NT2/D1 (cell line): Measurements from ENCODE around the gene HOXD11.

Experiments
- SUZ12 ChIP-seq: IDR thresholded peaks from 2 replicates; pipeline ENCODE4 v1.6.1; 2011; ENCODE audit not compliant: insufficient read length, insufficient read depth; ENCODE audit errors: extremely low read depth
- YY1 ChIP-seq: IDR thresholded peaks from 2 replicates; pipeline ENCODE4 v1.6.1; 2011; ENCODE audit not compliant: insufficient read length, insufficient read depth
- ZNF274 ChIP-seq: IDR thresholded peaks from 2 replicates; pipeline ENCODE4 v1.6.1; 2011; ENCODE audit warnings: mild to moderate bottlenecking, low read depth, low read length

DNA sequence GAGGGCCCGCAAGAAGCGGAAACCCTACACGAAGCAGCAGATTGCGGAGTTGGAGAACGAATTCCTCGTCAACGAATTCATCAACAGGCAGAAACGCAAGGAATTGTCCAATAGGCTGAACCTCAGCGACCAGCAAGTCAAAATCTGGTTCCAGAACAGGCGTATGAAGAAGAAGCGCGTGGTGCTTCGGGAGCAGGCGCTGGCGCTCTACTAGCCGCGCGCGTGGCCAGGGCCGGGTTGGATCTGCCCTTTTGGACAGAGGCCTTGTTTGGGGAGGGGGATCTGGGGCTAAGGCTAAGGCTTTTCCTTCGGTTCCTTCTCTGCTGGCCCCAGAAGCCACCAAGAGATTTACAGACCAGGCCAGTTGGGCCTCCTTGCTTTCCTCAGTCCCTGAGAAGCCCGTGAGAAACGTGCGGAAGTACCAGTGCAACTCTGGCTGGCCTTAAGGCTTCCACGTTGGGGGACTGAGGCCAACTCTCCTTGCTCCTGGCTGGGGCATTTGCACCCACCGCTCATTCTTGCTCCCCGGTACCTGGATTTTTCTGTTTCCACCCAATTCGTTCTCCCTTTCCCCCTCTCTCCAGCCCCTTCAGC lies 6.4 kb upstream of the HOXD11 start:
- TF ChIP-seq YY1 = no peak
- TF ChIP-seq SUZ12 = no peak
- TF ChIP-seq ZNF274 = no peak
